Heart left ventricle (tissue), 13 donors: ENCODE measurements around the gene ANAPC2.

Experiments used
- CTCF ChIP-seq, 12 donors: fragments of 200-600 bp; sonication (generic) in 4 of 12; IDR thresholded peaks; one replicate each; pipeline versions ENCODE4 v1.5.0 to v1.8.0; 2018 to 2022; ENCODE audit warnings: antibody characterized with exemption in 12 of 12, mild to moderate bottlenecking in 5 of 12
- POLR2A ChIP-seq, 2 donors: fragments of 450-650 bp; IDR thresholded peaks; one replicate each; pipeline ENCODE4 v1.6.1; 2017; ENCODE audit warnings: antibody characterized with exemption in 2 of 2, mild to moderate bottlenecking in 2 of 2, moderate library complexity in 2 of 2
- donor health status: ischemic (EF 13 %, LVEDD 7.1; RV severe dilation, severe dysfunction).
- donor health status: DM: no; HTN: yes; CAD: no.
- donor health status: DM: no; HTN: no; CAD: no.
- donor health status: ischemic (EF 25% LVEDD 6.9; RV normal size, moderate dysfunction).
- donor health status: ischemic (EF 25% LVEDD 5.7; RV mildly dilated, moderate dysfunction).
- donor health status: ischemic (EF 35%, LVEDD 5.7; RV mildly dilated, moderate dysfunction).
- donor health status: nonischemic (EF 11% LVEDD 7.7; RV severe dilation, severe dysfunction).
- donor health status: DM: yes; HTN: yes; CAD: no.
- donor health status: PGD.
- donor health status: ischemic (EF 29% LVEDD 5.4; RV normal size, mild dysfunction).
- donor health status: nonischemic (EF 23%, LVEDD 6.1; RV moderate dilation, normal function).

- TF ChIP-seq CTCF (IDR thresholded peaks at IDR 0.05): no peak
- TF ChIP-seq POLR2A (IDR thresholded peaks at IDR 0.05): no peak
Measured at GRCh38 chr9:137233143-137233980, 45.0 kb upstream of the ANAPC2 start.
